ENCODE data around the gene R3HCC1L.

Gene R3HCC1L

DNA sequence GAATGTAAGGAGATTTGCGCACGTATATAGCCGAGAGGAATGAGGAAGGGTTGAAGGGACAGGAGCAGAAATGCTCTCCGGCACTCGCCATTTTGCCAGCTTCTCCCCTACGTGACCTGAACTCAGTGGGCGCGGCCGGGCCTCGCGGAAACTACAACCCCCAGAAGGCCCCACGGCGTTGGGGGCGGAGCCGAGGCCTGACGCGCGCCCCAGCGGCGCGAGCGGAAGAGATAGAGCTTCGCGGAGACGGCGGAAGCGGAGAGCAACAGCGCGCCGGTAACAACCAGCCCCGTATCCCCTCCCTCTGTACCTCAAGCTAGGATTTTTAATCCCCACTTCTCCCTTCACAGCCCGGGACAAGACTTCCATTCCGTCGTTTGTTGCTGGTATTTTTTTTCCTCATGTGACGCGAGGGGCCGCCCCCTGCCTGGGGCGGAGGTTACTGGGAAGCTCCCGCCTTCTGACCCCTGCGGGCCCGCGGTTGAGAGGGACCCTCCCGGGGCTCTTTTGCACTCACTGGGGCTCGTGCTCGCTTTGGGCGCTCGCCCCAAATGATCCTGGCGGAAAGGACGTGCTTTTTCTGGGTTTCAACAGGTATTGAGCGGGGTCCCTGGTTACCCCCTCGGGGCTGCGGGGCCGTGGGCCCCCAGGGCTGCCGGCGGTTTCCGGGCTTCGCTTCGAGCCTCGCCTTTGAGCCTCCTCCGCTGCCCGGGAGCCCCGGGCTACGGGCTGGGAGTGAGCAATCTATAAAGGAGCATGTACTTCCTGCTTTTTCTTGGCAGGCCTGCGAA lies at the start of gene R3HCC1L:
TSS of gene R3HCC1L (plus strand) at position 227 of the 791 bp plus-strand sequence. CDS start 73,458 bp downstream, outside the sequence.
- DNase-seq = peak; percentile 76 to 82

DNA sequence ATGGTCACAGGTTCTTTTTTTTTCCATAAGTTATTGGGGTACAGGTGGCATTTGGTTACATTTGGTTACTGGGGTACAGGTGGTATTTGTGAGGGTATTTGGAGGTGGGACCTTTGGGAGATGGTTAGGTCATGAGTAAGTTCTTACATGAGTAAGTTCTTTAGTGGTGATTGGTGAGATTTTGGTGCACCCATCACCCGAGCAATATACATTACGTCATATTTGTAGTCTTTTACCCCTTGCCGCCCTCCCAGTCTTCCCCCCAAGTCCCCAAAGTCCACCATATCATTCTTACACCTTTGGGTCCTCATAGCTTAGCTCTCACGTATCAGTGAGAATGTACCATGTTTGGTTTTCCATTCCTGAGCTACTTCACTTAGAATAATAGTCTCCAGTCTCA lies 49.2 kb upstream of the R3HCC1L start:
- DNase-seq = no peak

DNA sequence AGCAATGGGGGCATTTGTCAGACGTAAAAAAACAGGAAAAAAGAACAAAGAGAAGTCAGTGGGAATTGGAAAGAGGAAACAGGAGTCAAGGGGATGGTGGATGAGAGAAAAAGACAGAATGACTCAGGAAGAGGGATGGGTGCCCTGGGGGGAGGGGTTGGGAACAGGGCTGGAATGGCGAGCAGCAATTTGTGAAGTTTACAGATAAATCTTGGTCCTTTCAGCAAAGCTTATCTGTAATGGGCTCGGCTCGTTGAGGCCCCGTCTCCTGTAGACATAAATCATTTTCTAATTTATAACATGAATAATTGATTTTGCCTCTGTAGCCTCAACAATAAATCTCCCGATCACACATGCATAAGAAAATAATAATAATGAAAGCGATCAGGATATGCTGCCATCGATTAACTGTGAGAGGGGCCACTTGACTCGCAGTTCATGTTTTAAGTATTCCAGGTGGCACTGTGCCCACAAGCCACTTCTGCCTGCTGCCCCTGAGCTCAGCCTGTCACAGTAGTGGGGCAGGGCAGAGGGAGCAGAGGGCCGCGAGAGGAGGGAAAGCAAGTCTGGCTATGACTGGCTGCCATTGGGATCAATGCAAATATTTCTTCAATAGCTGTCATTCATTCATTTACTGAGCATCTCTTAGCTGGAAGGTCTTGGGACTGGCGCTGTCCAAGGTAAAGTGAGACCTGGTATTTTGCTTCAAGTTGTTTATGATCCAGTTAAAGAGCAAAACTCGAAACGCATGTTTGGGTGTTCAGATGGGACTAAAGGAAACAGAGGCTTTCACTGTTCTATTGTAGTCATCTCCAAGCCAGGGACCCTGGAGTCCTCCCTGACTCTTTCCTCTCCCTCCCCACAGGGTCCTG lies 47.4 kb upstream of the R3HCC1L start:
- DNase-seq = no peak

DNA sequence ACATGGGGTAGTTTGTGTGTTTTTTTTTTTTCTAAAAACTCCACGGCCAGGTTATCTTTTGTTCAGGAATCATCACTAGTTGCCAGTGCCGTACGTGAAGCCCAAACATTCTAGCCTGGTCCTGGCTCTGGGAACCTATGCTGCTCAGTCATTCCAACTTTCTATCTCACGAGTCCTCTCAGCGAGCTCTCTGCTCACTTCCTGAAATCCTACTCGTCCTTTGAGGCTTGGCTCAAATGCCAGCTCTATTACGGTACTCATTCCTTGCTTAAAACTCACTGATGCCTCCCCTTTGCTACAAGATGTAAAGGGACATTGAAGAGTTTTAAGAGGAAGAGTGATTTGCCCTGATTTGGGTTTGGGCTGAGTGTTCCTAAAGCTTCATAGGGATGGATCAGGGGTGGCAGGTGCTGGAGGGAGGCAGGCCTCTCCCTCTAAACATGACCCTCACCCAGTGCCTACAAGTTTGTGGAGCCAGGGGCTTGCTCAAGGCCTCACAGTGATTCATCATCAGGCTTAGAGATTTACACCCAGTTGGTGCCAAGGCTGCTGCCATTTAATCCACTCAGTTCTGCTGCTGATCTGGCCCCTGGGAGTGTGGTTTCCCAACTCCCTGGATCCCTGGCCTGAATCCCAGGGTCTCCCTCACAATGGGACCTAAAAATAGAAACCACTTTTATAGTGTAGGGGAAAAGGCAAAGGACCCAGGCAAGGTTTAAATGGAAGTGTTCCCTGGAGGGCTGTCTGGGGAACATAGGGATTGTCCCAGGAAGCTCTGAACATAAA lies 46.1 kb upstream of the R3HCC1L start:
- no peak for DNase-seq

DNA sequence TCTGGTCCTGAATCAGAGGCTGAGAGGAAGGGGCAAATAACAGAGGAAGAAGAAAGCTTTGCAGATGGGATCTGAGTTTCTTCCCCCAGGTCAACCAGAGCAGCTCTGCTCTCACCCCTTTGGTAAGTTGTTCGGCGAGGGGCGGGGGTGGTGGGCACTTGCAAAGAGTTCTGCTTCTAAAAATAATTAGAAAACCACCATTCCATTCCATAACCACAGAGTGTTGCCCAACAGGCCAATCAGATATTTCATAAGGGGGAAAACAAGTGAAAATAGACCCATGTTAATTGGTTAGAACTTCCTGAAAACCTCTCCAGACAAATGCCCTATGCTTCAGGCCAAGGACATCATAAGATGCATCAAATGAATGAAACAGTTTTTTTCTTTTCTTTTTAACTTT lies 43.6 kb upstream of the R3HCC1L start:
- no peak for DNase-seq

DNA sequence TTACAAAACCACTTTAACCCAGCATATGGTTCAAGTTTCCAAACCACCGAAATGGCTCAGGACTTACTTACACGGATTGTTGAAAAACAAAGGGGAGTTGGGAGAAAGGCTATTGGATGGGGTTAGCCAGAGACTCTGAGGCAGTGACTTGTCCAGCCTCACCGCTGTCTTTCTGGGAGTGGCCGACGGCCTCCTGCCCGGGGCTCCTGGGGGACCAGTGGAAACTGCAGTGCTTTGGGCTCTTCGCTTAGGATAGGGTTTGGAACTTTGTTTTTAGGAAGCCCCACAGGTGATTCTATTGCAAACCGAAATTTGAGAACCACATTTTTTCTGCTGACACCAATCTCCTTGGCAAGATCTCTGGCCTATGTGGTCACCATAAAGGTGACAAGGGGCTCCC lies 38.1 kb upstream of the R3HCC1L start:
- no peak for DNase-seq

DNA sequence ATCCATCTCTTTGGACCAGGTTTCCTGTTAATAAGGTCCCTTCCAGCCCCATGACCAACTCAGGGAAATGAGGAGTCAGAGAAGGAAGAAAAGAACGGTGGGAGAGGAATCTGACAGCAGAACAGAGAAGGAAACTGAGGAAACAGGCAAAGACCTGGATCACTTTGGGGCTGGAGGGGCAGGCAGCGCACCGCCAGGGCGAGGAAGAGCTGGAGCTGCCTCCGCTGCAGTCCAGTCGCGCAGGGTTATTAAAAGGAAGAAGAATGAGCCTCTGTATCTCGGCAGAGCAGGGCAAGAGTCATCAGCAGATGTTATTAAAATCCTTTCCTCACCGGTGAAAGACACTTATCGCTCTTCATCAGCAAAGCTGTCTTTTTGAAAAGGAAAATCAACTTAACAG lies 37.7 kb upstream of the R3HCC1L start:
- no peak for DNase-seq

DNA sequence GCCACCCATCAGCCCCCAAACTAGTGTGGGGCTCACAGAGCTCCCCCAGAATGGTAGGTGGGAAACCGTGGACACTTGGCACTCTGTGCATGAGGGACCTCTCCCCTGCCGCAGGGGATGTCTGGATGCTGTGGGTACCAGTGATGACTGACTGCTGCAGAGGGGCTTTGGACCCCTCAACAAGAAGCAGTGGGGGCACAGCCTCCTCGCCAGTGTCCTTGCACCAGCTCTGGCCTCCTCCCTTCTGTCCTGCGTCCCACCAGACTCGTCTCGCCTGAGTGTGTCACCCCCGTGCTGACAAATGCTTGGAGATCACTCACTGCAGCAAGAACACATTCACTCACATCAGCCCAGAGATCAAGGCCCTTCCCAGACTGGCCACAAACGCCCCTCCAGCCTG lies 37.3 kb upstream of the R3HCC1L start:
- DNase-seq = no peak

DNA sequence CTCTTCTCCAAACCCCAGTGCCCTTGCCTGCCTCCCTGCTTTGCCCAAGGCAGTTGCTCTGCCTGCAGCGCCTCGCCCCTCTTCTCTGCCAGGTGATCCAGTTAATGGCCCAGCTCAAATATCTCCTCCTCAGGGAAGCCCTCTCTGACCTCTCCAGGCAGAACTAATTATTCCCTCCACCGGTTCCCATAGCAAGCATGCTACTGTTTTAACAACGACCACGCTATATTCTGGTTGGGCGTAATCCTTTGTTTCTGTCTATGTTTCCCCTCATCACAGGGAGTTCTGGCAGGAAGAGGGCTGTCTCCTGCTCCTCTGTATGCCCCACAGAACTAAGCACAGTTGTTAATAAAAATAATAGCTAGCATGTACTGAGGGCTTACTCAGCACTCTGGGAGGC lies 36.8 kb upstream of the R3HCC1L start:
- no peak for DNase-seq

DNA sequence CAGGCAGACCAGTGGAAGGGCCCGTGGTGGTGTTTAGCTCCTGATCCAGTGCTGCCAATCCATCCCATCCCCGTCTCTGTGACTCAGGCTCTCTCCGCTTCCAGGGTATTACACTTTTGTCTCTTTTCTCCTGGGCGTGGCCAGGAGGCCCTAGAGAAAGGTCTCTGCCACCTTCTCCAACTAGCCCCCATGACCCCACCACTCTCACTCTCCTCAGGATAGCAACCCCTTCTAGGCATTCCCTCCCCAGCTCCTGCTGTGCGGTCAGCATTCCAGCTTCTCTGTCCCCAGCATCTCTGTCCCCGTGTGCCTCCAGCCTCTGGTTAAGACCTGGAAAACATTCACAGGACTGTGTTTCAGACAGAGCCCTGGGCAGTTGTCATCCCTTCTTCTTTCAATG lies 36.2 kb upstream of the R3HCC1L start:
- DNase-seq = no peak

DNA sequence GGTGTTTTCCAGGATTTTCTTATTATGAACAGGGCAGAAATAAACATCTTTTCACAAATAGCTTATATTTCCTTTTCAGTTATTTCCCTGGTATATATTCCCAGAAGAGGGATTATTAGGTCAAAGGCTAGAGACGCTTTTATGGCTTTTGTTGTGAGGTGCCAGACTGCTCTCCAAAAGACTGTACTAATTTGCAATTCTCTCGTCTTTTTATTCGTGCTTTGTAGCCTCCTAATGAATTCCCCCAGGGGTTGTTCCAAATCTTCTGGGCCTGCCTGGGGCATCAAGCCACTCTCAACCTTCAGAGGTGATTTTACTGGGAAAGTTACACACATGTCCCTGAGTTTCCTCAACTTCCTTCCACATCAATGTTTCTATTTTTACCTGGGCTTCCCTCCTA lies 34.0 kb upstream of the R3HCC1L start:
- no peak for DNase-seq

DNA sequence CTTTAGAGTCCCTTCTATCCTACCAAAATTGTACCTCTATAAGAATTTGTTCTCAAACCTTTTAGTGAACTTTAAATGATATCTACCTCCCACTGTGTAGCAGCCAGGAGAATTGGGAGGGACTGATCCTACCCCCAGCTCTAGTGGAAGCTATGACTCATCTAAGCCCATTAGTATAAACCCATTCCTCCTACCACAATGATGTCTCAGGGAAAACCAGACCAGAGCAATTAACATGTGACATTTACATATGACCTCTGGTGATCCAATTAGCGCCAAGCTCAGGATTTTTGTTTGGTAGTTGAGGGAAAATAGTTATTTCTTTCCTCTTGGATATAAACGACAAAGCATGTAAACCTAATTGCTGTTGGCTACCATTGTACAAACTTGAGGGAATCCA lies 33.1 kb upstream of the R3HCC1L start:
- no peak for DNase-seq

DNA sequence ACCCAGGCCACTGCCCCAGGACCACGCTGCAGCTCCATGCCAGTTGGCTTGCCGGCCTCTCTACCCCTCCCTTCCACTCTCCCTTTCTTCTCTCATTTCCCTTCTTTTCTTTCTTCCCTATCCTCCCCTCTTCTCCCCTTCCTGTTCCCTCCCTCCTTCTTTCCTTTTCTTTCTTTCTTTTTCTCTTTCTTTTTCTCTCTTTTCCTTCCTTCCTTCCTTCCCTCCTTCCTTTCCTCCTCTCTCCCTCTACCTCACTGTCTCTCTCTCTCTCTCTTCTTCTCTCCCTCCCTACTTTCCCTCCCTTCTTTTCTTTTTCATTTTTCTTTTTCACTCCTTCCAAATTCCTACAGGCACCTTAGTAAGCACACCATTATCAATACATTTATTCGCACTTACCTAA lies 30.3 kb upstream of the R3HCC1L start:
- no peak for DNase-seq

DNA sequence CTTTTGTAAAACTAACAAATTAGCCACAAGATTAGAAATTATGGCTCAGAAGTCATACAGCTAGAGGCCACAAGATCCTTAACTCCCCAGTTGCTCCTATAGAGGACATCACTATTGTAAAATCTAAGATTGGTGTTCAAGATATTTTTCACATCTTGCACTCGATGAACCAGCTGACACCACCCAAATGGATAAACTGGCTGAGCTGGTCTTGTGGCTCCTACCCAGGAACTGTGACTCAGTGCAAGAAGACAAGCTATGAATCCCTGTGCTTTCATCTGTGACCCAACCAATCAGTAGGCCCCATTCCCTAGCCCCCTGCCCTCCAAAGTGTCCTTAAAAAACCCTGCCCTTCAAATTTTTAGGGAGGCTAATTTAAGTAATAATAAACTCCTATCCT lies 27.9 kb upstream of the R3HCC1L start:
- DNase-seq = no peak

DNA sequence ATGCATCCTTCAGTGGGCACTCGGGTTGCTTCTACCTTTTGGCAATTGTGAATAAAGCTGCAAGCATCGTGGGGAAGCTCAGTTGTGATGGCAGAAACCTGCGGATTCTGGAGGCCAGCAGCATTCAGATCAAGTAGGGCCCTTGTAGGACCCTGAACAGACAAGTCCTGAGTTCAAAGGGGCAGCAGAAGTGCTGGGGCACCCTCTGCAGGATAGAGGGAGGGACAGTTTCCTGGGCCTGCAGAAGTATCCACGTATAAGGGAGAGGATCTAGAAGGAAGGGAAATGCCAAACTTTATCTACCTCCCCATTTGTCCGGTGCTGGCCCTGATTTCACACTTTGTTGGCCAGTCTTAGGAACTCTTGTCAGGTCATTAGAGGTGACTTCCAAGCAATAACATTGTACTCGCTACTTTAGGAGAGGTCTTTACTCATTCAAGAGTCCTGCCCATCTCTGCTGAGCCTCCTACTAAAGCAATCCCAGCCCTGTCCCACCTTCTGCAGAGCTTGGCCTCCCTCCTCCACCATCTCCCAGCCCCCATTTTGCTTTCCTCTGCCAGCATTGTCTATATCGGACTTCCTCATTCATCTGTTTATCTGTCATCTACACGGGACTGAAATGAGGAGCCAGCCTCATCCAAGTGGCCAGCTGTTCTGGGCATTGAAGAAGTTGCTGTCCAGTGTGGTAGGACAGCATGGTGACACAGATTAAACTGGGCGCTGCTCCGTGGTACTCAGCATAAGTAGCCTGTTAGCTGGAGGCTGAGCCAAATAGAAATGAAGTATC lies 26.6 kb upstream of the R3HCC1L start:
- DNase-seq = no peak

DNA sequence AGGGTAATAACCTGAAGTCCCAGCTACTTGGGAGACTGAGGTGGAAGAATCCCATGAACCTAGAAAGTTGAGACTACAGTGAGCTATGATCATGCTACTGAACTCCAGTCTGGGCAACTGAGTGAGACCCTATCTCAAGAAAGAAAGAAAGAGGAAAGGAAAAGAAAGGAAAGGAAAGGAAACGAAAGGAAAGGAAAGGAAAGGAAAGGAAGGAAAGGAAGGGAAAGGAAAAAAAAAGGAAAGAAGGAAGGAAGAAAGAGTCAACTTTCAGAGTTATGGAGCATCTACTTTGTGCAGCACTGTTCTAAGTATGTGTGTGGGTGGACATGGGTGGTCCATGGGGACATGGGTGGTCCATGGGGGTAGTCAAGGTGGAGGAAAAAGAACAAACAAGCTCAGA lies 24.1 kb upstream of the R3HCC1L start:
- DNase-seq = no peak

DNA sequence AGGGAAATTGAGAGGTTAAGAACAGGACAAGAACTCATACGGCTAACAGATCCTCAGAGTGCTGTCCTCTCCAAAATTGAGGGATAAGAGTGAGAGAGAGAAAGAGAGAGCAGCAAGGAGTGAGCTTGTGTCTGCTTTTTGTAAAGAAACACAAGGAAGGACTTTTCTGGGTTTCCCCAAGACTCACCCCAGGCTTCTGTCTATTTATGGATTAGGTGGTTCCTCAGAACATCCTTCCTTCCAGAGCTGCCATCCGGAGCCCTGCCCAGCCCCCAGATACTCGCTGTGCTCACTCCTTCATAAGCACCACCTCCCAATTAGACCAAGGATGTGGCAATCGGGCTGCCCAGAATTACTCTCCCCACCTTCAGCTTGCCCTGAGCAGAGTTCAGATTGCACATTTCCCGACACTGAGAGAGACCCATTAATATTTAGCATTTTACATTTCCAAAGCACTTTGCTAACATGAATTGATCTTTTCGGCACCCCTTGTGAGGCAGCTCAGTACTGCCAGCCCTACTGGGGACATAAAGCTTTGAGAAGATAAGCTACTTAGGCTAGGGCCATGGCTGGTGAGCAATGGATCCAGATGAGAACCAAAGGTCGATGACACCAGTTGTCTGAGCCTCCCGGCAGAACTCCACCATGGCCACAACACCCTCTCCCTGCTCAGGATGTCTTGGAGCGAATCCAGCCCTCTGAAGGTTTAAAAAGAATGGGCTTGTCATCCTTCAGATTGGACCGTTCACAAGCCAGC lies 19.2 kb upstream of the R3HCC1L start:
- no peak for DNase-seq

DNA sequence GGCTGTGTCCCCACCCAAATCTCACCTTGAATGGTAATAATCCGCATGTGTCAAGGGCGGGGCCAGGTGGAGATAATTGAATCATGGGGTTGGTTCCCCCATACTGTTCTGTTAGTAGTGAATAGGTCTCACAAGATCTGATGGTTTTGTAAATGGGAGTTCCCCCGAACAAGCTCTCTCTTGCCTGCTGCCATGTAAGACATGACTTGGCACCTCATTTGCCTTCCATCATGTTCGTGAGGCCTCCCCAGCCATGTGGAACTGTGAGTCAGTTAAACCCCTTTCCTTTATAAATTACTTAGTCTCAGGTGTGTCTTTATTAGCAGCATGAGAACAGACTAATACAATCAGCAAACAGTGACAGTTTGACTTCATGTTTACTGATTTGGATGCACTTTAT lies 14.6 kb upstream of the R3HCC1L start:
- DNase-seq = no peak

DNA sequence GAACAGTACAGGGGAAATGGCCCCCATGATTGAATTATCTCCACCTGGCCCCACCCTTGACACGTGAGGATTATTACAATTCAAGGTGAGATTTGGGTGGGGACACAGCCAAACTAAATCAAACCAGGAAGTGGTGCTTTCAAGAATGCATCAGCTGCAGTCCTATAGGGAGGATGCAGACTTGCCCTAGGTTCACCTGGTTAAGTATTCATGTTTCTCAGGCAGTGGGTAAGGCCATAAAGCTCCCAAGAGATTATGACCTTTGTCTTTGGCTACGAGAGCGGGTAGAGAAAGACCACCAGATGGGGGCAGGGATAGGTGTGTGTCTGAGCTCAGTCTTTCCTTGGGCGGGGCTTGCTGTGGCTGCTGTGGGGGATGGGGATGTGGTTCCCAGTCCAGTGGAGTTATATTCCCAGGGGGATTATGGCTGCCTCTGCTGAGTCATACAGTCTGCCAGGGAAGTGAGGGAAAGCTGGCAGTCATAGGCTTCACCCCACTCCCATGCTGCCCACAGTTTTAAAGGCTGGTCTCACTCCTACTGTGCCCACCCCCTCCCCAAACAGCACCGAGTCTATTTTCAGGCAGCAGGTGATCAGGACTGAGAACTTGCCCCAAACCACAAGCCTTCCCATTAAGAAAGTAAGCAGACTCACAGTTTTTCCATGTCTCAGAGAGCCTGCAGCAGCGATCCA lies 8.4 kb upstream of the R3HCC1L start:
- DNase-seq = no peak

DNA sequence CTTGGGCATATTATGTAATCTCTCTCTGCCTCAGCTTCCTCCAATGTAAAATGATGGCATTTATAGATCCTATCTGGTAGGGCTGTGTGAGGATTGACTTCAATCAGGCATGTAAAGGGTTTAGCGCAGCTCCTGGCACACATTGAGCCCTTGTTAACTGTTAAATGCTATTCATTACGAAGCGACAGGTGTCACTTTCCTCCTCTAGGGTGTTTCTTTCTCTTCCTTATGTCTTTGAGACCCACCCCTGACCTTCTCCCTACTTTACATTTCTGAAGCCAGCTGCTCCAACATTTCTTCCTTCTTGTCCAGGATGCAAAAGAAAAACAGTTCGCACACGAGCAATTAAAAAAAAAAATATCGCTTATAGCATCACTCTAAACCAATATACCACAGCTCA lies 5.7 kb upstream of the R3HCC1L start:
- DNase-seq = no peak

DNA sequence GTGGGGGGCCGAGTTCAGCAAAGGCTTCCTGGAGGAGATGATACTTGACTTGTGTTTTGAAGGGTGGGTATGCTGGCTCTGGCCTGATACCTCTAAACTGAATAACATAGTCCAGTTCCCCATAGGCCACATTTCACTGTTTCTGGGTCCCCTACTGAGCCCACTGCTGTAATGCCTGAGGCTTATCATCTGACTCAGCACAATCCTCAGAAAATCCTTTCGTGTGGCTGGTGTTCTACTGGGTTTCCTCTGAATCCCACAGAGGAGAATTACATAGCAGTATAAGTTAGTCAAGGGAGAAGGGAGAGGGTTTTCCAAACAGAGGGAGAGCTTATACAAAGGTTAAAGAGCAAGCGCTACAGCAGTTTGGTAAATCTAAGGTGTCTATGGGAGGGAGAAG lies 2.8 kb upstream of the R3HCC1L start:
- DNase-seq = no peak

Measured in NCI-H1930 (cell line).